ENCODE measurements around the gene ZDHHC12.
A peak's percentile ranks its signal among the peaks of the same experiment; 100 is the strongest.

Gene ZDHHC12

GRCh38 chr9:128750926-128751595, 27.1 kb upstream of the ZDHHC12 start:
- in situ Hi-C loops (cut with MboI; ENCODE audit: low sequenced_read_pairs, unreplicated experiment): no loop called here
- no peak for TF ChIP-seq CTCF (IDR thresholded peaks at IDR 0.05; ENCODE audit: borderline replicate concordance, control extremely low read depth, extremely low read depth, insufficient read depth, missing control alignments)
- DNase-seq (ENCODE audit: low spot score): no peak

GRCh38 chr9:128747241-128747640, 23.3 kb upstream of the ZDHHC12 start:
- no peak for DNase-seq (ENCODE audit: low spot score)
- in situ Hi-C loops (cut with MboI; ENCODE audit: low sequenced_read_pairs, unreplicated experiment): no loop called here
- TF ChIP-seq CTCF (IDR thresholded peaks at IDR 0.05; ENCODE audit: borderline replicate concordance, control extremely low read depth, extremely low read depth, insufficient read depth, missing control alignments): no peak

- TF ChIP-seq CTCF (IDR thresholded peaks at IDR 0.05; ENCODE audit: borderline replicate concordance, control extremely low read depth, extremely low read depth, insufficient read depth, missing control alignments): no peak
- in situ Hi-C loops (cut with MboI; ENCODE audit: low sequenced_read_pairs, unreplicated experiment): no loop called here
These were observed 19.5 kb upstream of the ZDHHC12 start for GRCh38 chr9:128743421-128743820.

GRCh38 chr9:128742401-128742800, 18.5 kb upstream of the ZDHHC12 start:
- no peak for DNase-seq (ENCODE audit: low spot score)
- no peak for TF ChIP-seq CTCF (IDR thresholded peaks at IDR 0.05; ENCODE audit: borderline replicate concordance, control extremely low read depth, extremely low read depth, insufficient read depth, missing control alignments)
- in situ Hi-C loops (cut with MboI; ENCODE audit: low sequenced_read_pairs, unreplicated experiment): no loop called here

More at GRCh38 chr9:128743421-128743820, 19.5 kb upstream of the ZDHHC12 start:
- no peak for DNase-seq (ENCODE audit: low spot score)

GRCh38 chr9:128735373-128735772, 11.4 kb upstream of the ZDHHC12 start:
- in situ Hi-C loops (cut with MboI; ENCODE audit: low sequenced_read_pairs, unreplicated experiment): no loop called here
- no peak for DNase-seq (ENCODE audit: low spot score)
- TF ChIP-seq CTCF (IDR thresholded peaks at IDR 0.05; ENCODE audit: borderline replicate concordance, control extremely low read depth, extremely low read depth, insufficient read depth, missing control alignments): no peak

GRCh38 chr9:128733256-128733655, 9.3 kb upstream of the ZDHHC12 start:
- in situ Hi-C loops (cut with MboI; ENCODE audit: low sequenced_read_pairs, unreplicated experiment): no loop called here
- TF ChIP-seq CTCF (IDR thresholded peaks at IDR 0.05; ENCODE audit: borderline replicate concordance, control extremely low read depth, extremely low read depth, insufficient read depth, missing control alignments): no peak
- DNase-seq (ENCODE audit: low spot score): peak; percentile 65
